Sigmoid colon (tissue), 7 donors: ENCODE results near the gene SLC6A3. TPM values are rescaled to one million over a fixed set of nuclear protein-coding genes. Genes with fewer than 3 reads are reported as not detected.

Experiments used
- DNase-seq: peaks from one replicate; pipeline ENCODE4 v3.0.0-alpha.2; 2019
- H3K27ac ChIP-seq, 4 donors: fragments of 200-600 bp; sonication (generic); one replicate each; pipeline ENCODE4 v1.5.1; 2016 to 2019; ENCODE audit warnings: mild to moderate bottlenecking in 1 of 4
- H3K27me3 ChIP-seq, 3 donors: fragments of 200-600 bp; sonication (generic); one replicate each; pipeline ENCODE4 v1.5.1; 2019; ENCODE audit warnings: mild to moderate bottlenecking in 1 of 3
- H3K36me3 ChIP-seq, 4 donors: fragments of 200-600 bp; sonication (generic); one replicate each; pipeline ENCODE4 v1.5.1; 2016 to 2019
- H3K4me1 ChIP-seq, 4 donors: fragments of 200-600 bp; sonication (generic); one replicate each; pipeline ENCODE4 v1.5.1; 2017 to 2019
- H3K4me3 ChIP-seq, 4 donors: fragments of 200-600 bp; sonication (generic); one replicate each; pipeline ENCODE4 v1.5.1; 2017 to 2019; ENCODE audit warnings: mild to moderate bottlenecking in 2 of 4, moderate library complexity in 1 of 4
- H3K9me3 ChIP-seq, 4 donors: fragments of 200-600 bp in 3 of 4; sonication (generic) in 3 of 4; one replicate each; pipeline versions ENCODE4 v1.5.1 to v1.6.1; 2013 to 2019
- EP300 ChIP-seq, 4 donors: sonication (generic); formaldehyde crosslinking; IDR thresholded peaks; one replicate each; pipeline ENCODE4 v1.6.1; 2017; ENCODE audit warnings: antibody characterized with exemption in 4 of 4
- POLR2A ChIP-seq, 2 donors: fragments of 450-650 bp; IDR thresholded peaks; one replicate each; pipeline ENCODE4 v1.6.1; 2016; ENCODE audit warnings: antibody characterized with exemption in 2 of 2, mild to moderate bottlenecking in 2 of 2, moderate library complexity in 2 of 2
- POLR2AphosphoS5 ChIP-seq, 4 donors: sonication (generic); formaldehyde crosslinking; IDR thresholded peaks; one replicate each; pipeline ENCODE4 v1.6.1; 2017; ENCODE audit warnings: antibody characterized with exemption in 4 of 4
- WGBS, 2 donors: extraction: QIAGEN DNeasy Blood & Tissue Kit; methylation state at CpG; one replicate each; pipeline ENCODE4 v1.1.7; 2013; 5-methylcytosine and 5-hydroxymethylcytosine counted together
- intact Hi-C: fragments of 100-400 bp; cut with DNase I; formaldehyde crosslinking; loops from one replicate; pipeline ENCODE4 v1.15.1; 2023
- polyA plus RNA-seq, 3 donors: library from polyadenylated mRNA; stranded (reverse); fragments of 200-250 nt; gene quantifications; one replicate each; pipeline ENCODE4 v1.2.3, GENCODE V29; 2013
- total RNA-seq, 4 donors: library from RNA; depleted of rRNA; stranded (reverse); fragments of >200 nt; gene quantifications; one replicate each; pipeline ENCODE4 v1.1.0, GENCODE V29; 2016
- TF ChIP-seq, protein P1 (sequence below), 4 experiments: fragments of 450-650 bp in 3 of 4; fragments of 200-600 bp in 1 of 4; IDR thresholded peaks; one replicate each; pipeline ENCODE4 v1.5.1; 2016 to 2019; ENCODE audit warnings: antibody characterized with exemption in 4 of 4, mild to moderate bottlenecking in 3 of 4, moderate library complexity in 2 of 4
- donor health status: healthy with polysubstance abuse.
- donor health status: Bipolar disorder and iron deficiency.
- donor health status: healthy.

SLC6A3 gene
- total and polyA plus RNA-seq, 7 donors = 0.06 TPM; not detected in 6

DNA sequence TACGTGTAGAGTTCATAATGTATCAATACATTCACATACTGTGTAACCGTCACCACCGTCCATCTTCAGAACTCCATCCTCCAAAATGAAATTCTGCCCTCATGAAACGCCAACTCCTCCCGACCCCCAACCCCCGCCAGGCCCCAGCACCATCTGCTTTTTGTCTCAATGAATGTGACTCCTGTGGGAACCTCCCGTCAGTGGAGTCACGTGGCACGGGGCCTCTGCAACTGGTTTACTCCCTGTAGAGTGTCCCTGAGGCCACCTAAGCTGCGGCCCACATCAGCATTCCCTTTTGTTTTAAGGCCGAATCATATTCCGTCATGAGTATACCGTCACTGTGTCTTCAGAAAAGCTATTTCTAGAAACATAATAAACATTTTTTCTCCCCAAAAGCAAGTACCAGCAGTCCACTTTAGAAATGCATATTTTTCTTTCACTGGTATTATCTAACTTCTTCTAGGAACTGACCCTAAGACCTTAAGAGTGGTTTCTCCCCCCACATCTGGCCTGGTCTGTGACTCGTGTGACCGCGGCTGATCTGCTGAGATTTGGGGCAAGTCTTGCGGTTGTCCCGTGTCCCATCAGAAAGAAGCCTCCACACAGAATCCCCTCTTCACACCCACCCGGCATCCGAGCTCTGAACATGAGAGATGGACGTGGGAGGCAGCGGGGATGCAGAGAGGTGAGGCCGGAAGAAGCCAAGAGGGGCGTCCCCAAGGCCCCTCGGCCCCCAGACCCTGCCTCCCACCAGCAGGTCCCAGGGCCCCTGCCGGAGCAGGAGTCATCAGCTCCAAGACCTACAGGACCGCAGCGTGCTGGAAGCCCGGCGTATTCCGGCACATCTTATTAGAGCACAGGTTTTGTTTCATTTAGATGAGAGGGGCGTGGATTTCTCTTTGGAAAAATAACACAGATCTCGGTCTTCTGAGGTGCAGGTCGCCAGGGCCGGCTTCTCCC lies 38.3 kb downstream of the SLC6A3 start:
- no peak for TF ChIP-seq POLR2A (IDR thresholded peaks at IDR 0.05)
- Histone ChIP-seq H3K27ac (no peak overlapping the region), H3K4me3 (no peak overlapping the region), H3K36me3 (no peaks in the 10 kb centered on the region), H3K27me3 (peaks cover 0 to 37% (median 5%) of the 10 kb centered on the region in 3 donors), H3K9me3 (no peaks in the 10 kb centered on the region), H3K4me1 (no peaks in the 10 kb centered on the region)
- 77 to 79% methylated on average over 35 of the region's 35 CpGs for WGBS, 2 donors
- DNase-seq = peak; percentile 52
- intact Hi-C loops = no loop called here

- no peaks in the 10 kb centered on the region for H3K36me3 ChIP-seq
- H3K9me3 ChIP-seq = no peaks in the 10 kb centered on the region
- no peaks in the 10 kb centered on the region for H3K4me1 ChIP-seq
- peaks cover 0 to 38% (median 5%) of the 10 kb centered on the region in 3 donors for H3K27me3 ChIP-seq
- no peak overlapping the region for H3K27ac ChIP-seq
- WGBS, 2 donors = 79 to 85% methylated on average over 40 of the region's 40 CpGs
- no peak for TF ChIP-seq EP300 (IDR thresholded peaks at IDR 0.05)
- TF ChIP-seq, protein P1, sequence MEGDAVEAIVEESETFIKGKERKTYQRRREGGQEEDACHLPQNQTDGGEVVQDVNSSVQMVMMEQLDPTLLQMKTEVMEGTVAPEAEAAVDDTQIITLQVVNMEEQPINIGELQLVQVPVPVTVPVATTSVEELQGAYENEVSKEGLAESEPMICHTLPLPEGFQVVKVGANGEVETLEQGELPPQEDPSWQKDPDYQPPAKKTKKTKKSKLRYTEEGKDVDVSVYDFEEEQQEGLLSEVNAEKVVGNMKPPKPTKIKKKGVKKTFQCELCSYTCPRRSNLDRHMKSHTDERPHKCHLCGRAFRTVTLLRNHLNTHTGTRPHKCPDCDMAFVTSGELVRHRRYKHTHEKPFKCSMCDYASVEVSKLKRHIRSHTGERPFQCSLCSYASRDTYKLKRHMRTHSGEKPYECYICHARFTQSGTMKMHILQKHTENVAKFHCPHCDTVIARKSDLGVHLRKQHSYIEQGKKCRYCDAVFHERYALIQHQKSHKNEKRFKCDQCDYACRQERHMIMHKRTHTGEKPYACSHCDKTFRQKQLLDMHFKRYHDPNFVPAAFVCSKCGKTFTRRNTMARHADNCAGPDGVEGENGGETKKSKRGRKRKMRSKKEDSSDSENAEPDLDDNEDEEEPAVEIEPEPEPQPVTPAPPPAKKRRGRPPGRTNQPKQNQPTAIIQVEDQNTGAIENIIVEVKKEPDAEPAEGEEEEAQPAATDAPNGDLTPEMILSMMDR (IDR thresholded peaks at IDR 0.05) = no peak
- TF ChIP-seq POLR2AphosphoS5 (IDR thresholded peaks at IDR 0.05) = no peak
- TF ChIP-seq POLR2A (IDR thresholded peaks at IDR 0.05) = no peak
- peak; percentile 55 for DNase-seq
- intact Hi-C loops = no loop called here
- no peak overlapping the region for H3K4me3 ChIP-seq
Observed at GRCh38 chr5:1405539-1406530, 39.4 kb downstream of the SLC6A3 start.

DNA sequence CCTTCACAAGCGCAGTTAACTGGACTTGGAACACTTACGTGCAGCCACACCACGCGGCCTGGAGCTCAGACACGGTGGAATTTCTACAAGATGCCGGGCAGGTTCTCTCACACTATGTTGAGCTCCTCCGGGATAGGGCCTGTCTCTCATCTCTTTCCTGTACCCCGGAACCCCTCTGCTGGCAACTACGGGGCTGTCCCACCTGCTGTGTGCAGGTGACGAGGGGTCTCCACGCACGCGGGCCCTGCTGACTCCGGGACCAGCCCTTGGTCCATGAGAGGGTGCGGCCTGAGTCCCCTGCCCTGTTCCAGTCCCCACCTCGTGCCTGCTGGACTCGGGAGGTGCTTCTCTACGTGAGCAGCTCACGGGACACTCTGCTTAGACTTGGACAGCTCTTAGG lies 40.1 kb downstream of the SLC6A3 start:
- peaks cover 0 to 42% (median 5%) of the 10 kb centered on the region in 3 donors for H3K27me3 ChIP-seq
- H3K4me1 ChIP-seq = no peaks in the 10 kb centered on the region
- intact Hi-C loops = no loop called here
- WGBS, 2 donors = 76 to 80% methylated on average over 19 of the region's 19 CpGs
- no peaks in the 10 kb centered on the region for H3K36me3 ChIP-seq
- DNase-seq = peak; percentile 51
- no peak overlapping the region for H3K4me3 ChIP-seq
- no peaks in the 10 kb centered on the region for H3K9me3 ChIP-seq
- TF ChIP-seq EP300 (IDR thresholded peaks at IDR 0.05) (no peak), POLR2A (IDR thresholded peaks at IDR 0.05) (no peak)
- H3K27ac ChIP-seq = no peak overlapping the region

GRCh38 chr5:1404062-1404461 lies 41.2 kb downstream of the SLC6A3 start:
- WGBS, 2 donors = 65 to 74% methylated on average over 12 of the region's 12 CpGs
- TF ChIP-seq, protein P1 (IDR thresholded peaks at IDR 0.05) = no peak
- TF ChIP-seq POLR2A (IDR thresholded peaks at IDR 0.05) (no peak), POLR2AphosphoS5 (IDR thresholded peaks at IDR 0.05) (no peak), EP300 (IDR thresholded peaks at IDR 0.05) (no peak)
- Histone ChIP-seq H3K9me3 (peaks cover 0 to 5% (median 0%) of the 10 kb centered on the region in 4 donors), H3K27me3 (peaks cover 0 to 41% (median 5%) of the 10 kb centered on the region in 3 donors), H3K36me3 (no peaks in the 10 kb centered on the region), H3K27ac (no peak overlapping the region), H3K4me1 (no peaks in the 10 kb centered on the region), H3K4me3 (no peak overlapping the region)
- intact Hi-C loops = no loop called here
- peak; percentile 19 for DNase-seq

DNA sequence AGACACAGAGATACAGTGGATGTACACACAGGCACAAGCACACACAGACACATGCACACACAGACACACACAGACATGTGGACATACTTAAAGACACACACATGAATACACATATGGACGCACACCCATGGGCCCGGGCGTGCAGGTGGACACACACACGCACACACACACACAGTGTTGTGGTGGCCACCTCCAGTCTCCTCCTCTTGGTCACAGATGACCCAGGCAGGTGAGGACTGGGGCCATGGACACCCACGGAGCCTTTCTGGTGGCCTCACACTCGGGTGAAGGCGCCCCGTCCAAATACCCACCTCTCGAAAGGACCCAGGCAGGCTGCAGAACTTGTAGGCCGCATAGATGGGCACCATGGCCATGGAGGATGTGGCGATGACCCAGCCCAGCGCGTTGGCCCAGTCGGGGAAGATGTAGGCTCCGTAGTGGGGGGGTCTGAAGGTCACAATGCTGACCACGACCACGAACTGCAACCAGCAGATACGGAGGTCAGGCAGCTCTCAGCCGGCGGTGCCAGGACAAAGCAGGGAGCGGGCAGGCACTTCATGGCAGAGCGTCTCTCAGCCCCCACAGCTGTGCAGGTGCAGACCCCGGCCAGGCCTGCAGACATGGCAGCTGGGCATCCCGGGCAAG lies 42.5 kb downstream of the SLC6A3 start:
- Histone ChIP-seq H3K27me3 (peaks cover 0 to 31% (median 0%) of the 10 kb centered on the region in 3 donors), H3K9me3 (peaks cover 0 to 5% (median 0%) of the 10 kb centered on the region in 4 donors)
- DNase-seq = no peak

More for the DNA sequence above, 42.5 kb downstream of the SLC6A3 start:
- Histone ChIP-seq H3K27ac (no peak overlapping the region), H3K4me1 (no peaks in the 10 kb centered on the region), H3K4me3 (no peak overlapping the region), H3K36me3 (no peaks in the 10 kb centered on the region)
- intact Hi-C loops = no loop called here
- TF ChIP-seq POLR2A (IDR thresholded peaks at IDR 0.05) = no peak
- no peak for TF ChIP-seq EP300 (IDR thresholded peaks at IDR 0.05)
- TF ChIP-seq, protein P1 (IDR thresholded peaks at IDR 0.05) = no peak
- no peak for TF ChIP-seq POLR2AphosphoS5 (IDR thresholded peaks at IDR 0.05)
- 85 to 90% methylated on average over 24 of the region's 24 CpGs for WGBS, 2 donors
